Omental fat pad (tissue), 4 donors: Measurements from ENCODE around the gene CNTN4. TPM values are rescaled to one million over a fixed set of nuclear protein-coding genes. Genes with fewer than 3 reads are reported as not detected.

Experiments used
- ATAC-seq: fragments of 150-250 bp; one replicate; pipeline ENCODE4 v1.9.1; 2016; ENCODE audit warnings: mild to moderate bottlenecking, moderate library complexity; ENCODE audit not compliant: low FRiP score
- DNase-seq: peaks from one replicate; pipeline ENCODE4 v3.0.0-alpha.2; 2019; ENCODE audit warnings: low spot score
- total RNA-seq, 4 donors: library from RNA; depleted of rRNA; stranded (reverse); fragments of >200 nt; gene quantifications; one replicate each; pipeline ENCODE4 v1.1.0, GENCODE V29; 2016
- TF ChIP-seq, protein P1 (sequence below), 3 donors: fragments of 450-650 bp; IDR thresholded peaks; one replicate each; pipeline ENCODE4 v1.5.1; 2016 to 2017; ENCODE audit warnings: antibody characterized with exemption in 3 of 3, mild to moderate bottlenecking in 3 of 3, moderate library complexity in 2 of 3

CNTN4 gene
- total RNA-seq, 4 donors from 2014 or later = 2.6 to 9.5 (median 7.2) TPM

DNA sequence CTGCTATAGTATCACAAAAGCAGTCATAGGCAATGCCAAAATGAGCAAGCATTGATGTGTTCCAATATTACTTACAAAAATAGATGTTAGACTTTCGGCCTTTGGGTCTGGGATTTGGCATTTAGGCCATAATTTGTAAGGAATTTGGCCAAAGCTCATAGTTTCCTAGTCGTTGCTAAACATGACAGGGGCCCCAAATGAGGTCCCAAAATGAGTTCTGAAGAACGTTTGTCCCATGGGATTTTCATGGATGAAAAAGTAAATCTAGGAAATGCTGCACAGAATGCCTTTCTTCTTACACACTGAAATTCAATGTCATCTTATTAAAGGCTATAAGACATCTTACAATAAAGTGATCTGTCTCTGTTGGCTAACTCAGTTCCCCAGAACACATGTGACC, 456.0 kb downstream of the CNTN4 start:
- no peak for ATAC-seq
- no peak for DNase-seq
- TF ChIP-seq, protein P1, sequence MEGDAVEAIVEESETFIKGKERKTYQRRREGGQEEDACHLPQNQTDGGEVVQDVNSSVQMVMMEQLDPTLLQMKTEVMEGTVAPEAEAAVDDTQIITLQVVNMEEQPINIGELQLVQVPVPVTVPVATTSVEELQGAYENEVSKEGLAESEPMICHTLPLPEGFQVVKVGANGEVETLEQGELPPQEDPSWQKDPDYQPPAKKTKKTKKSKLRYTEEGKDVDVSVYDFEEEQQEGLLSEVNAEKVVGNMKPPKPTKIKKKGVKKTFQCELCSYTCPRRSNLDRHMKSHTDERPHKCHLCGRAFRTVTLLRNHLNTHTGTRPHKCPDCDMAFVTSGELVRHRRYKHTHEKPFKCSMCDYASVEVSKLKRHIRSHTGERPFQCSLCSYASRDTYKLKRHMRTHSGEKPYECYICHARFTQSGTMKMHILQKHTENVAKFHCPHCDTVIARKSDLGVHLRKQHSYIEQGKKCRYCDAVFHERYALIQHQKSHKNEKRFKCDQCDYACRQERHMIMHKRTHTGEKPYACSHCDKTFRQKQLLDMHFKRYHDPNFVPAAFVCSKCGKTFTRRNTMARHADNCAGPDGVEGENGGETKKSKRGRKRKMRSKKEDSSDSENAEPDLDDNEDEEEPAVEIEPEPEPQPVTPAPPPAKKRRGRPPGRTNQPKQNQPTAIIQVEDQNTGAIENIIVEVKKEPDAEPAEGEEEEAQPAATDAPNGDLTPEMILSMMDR (IDR thresholded peaks at IDR 0.05) = no peak

DNA sequence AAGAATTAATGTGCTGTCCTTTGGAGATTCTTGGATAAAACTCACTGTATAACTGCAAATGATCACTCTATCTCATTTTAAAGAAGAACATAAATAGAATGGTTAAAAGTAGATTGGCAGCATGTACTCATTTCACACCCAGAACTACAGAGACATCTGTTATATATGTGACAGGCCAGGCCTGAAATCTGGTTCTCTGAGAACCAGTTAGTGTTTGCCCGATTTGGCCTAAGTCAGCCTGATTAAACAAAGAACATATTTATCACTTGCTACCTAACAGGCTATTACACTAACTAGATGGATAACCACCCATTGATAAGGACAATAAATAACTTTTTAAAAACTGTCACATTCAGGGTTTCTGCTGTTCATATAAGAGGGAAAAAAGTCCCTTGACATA, 460.1 kb downstream of the CNTN4 start:
- ATAC-seq = no peak
- DNase-seq = no peak
- TF ChIP-seq, protein P1 (IDR thresholded peaks at IDR 0.05) = no peak

DNA sequence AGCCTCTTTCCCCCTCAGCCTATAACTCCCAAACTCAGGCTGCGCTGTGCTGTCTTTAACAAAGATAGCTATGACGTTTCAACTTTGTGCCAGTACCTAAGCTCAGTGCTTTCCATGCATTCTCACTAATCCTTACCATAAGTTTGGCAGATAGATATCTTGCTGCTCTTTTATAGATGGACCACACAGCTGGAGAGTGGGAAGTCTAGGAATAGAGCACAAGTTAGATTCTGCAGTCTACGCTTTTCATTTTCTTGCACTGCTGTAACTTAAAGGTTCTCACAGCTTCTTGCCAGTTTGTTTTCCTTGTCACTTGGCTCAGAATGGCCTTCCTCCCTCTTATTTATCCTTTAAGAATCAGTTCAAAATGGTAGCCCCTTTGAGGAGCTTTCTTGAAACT, 468.8 kb downstream of the CNTN4 start:
- TF ChIP-seq, protein P1 (IDR thresholded peaks at IDR 0.05) = no peak
- DNase-seq (no peak), ATAC-seq (no peak)

DNA sequence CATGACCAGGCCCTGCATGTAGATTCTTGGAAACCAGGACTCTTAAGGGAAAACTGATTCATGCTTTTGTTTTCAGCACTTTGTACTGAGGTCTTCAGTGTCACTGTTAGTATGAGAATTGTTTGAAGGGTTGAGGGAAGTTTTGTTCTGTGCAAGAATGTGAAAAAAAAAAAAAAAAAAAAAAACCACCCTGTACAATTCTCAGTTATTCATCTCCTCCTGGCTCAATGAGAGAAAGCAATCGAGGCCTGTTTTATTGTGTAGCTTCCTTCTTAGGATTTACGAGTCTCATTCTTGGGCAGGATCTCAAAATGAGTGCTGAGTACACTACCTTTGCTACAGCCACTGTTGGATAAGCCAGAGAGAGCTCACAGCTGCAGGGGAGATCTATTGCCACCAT, 469.5 kb downstream of the CNTN4 start:
- DNase-seq (no peak), ATAC-seq (no peak)
- TF ChIP-seq, protein P1 (IDR thresholded peaks at IDR 0.05) = no peak

DNA sequence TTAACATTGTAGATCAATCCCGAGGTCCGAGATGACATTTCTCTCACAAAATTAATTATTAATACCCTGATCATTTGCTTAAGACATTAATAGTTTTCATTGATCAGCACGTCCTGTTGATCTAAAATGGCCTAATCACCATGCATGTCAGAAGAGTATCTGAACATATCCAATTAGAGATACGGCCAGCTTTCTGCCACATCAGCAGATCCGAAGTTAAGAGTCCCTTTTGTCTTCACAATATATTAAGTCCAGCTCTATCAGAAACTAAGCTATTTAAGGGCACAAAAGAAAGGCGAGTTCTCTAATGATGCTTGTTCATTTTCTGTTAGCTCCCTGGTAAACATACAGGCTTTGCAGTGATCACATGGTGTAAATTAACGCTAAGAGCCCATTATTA, 470.3 kb downstream of the CNTN4 start:
- TF ChIP-seq, protein P1 (IDR thresholded peaks at IDR 0.05) = no peak
- ATAC-seq (no peak), DNase-seq (no peak)

DNA sequence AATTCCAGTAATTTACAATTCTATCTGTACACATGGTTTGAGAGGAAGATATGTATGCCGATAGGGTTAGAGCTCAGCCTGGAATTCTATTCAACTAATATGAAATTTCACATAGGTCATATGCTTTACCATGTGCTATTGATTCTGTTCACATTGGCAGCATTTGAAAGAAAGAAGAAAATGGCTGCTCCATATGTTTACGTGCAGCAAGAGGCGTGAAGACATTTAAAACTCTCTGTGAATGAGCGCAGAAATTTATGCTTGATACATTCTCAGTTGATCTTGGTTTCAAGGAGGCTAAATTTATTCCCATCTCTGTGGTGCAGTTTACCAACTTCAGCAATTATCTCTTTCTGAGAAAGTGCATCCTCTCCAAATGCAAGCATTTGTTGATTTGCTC, 478.9 kb downstream of the CNTN4 start:
- TF ChIP-seq, protein P1 (IDR thresholded peaks at IDR 0.05) = no peak
- ATAC-seq = no peak
- no peak for DNase-seq

DNA sequence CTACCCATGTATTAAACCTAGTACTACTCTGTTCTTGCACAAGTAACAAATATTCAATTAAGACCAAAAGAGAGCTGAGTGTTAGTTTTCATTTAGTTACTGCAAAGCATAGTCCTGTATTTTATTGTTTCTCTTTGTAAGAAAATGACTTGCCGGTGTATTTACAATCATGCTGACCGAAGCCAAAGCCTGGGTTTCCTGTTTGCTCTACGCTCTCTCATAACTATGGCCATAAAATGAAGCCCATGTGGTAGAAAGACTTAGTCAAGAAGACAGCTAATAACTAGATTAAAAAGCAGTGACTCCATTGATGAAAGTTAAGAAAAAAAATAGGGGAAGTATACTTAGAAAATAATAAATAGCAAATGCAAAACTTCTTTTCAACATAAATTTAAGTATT, 479.9 kb downstream of the CNTN4 start:
- no peak for DNase-seq
- no peak for ATAC-seq
- TF ChIP-seq, protein P1 (IDR thresholded peaks at IDR 0.05) = no peak
